Right ventricle myocardium inferior (tissue), 1 donor: ENCODE results near the gene STPG4. TPM values are rescaled to one million over a fixed set of nuclear protein-coding genes. Genes with fewer than 3 reads are reported as not detected.

Experiments used
- ATAC-seq: fragments of 200-7000 bp; cut with Tn5 transposase; one replicate; pipeline ENCODE4 v1.9.1; 2020; ENCODE audit warnings: mild to moderate bottlenecking, moderate library complexity
- DNase-seq: peaks from one replicate; pipeline ENCODE4 v3.0.0; 2021; ENCODE audit errors: missing footprints
- intact Hi-C: fragments of 100-400 bp; cut with DNase I; formaldehyde crosslinking; loops from one replicate; pipeline ENCODE4 v1.11.0; 2022
- total RNA-seq: library from RNA; stranded (reverse); fragmentation: NEBNext Ultra II Directional; extraction: Animal tissue kit (Norgen Biotek cat#: 25700); gene quantifications from one replicate; pipeline ENCODE4 v1.2.1, GENCODE V29; 2021
- donor health status: DM: no; HTN: yes; CAD: no; lungs with severe emphysema.

STPG4 gene
- total RNA-seq, 1 donor from 2014 or later: not detected

DNA sequence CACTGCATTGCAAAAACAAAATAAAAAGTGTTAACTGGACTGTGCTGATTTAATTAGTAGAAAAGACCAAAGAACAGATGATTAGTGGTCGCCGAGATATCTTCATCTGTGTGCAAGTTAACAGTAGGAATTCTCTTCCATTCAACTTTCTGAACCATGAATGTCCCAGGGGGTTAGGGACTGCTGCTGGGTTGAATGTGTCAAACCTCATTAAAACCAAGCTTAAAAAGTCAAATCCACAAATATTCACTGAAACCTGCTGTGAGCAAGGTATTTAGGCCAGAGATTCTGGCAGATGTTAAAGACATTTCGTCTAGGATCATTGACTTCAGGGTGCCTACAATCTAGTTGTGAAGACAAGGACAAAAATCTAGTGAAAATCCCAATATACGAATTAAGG lies 58.7 kb downstream of the STPG4 start:
- intact Hi-C loops: no loop called here
- DNase-seq (no peak), ATAC-seq (no peak)

- intact Hi-C loops: no loop called here
- ATAC-seq: no peak
Observed at GRCh38 chr2:47095349-47096020, 59.6 kb downstream of the STPG4 start.

DNA sequence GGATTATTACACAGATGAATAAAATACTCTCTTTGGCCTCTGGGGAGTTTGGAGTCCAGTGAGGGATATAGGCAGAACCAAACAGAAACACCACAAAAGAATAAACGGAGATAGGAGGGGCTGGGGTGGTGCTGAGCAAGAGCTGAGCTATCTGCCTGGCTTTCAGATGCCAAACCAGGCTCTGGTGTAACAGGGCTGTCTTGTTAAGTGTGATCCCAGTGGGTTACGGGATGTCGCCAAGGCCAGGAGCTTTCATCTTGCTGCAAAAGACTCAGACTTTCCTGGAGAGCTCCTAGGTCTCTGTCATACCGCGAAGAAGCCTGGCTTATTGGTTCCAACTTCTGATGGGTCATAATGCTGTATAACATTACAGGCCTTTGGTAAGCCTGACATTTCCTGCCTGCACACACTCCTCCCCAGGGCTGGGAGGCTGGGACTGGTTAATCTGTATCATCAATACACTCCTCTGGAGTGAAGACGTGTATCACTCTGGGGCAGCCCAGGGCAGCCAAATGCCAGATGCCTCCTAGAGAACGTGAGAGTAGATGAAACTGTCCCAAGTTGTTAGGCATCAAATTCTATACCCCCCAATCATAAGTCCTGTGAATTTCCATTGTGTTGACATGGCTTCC lies 60.5 kb downstream of the STPG4 start:
- ATAC-seq (no peak), DNase-seq (no peak)
- intact Hi-C loops: no loop called here

More at GRCh38 chr2:47095349-47096020, 59.6 kb downstream of the STPG4 start:
- DNase-seq: no peak

- no peak for DNase-seq
- ATAC-seq: no peak
- intact Hi-C loops: no loop called here
Observed at GRCh38 chr2:47093626-47094025, 61.5 kb downstream of the STPG4 start.

- intact Hi-C loops: no loop called here
- DNase-seq: no peak
- no peak for ATAC-seq
Observed at GRCh38 chr2:47092465-47092864, 62.6 kb downstream of the STPG4 start.

- intact Hi-C loops: no loop called here
- ATAC-seq: no peak
- no peak for DNase-seq
Observed at GRCh38 chr2:47091118-47091517, 64.0 kb downstream of the STPG4 start.

DNA sequence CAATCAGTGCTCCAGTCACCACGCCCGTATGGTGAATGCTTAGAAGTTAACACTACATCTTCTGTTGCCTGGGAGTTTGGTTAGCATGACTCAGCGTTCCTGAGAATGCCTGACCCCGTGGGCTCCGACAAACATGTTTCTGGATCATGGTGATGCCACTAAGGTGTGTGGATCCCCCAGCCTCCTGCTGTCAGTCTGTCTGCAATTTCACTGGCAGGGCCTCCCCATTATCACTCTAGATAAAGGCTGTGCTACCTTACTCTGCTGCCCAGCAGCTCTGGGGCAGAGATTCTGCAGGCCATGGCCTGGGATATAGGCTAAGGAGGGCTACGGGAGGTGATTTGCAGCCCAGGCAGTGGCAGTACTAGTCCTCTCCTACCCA lies 66.0 kb downstream of the STPG4 start:
- DNase-seq (no peak), ATAC-seq (peak; percentile 20)
- intact Hi-C loops: loop anchor here (2.0 kb wide), 1 partner anchor 16 kb away; no protein-coding TSS in a partner anchor

DNA sequence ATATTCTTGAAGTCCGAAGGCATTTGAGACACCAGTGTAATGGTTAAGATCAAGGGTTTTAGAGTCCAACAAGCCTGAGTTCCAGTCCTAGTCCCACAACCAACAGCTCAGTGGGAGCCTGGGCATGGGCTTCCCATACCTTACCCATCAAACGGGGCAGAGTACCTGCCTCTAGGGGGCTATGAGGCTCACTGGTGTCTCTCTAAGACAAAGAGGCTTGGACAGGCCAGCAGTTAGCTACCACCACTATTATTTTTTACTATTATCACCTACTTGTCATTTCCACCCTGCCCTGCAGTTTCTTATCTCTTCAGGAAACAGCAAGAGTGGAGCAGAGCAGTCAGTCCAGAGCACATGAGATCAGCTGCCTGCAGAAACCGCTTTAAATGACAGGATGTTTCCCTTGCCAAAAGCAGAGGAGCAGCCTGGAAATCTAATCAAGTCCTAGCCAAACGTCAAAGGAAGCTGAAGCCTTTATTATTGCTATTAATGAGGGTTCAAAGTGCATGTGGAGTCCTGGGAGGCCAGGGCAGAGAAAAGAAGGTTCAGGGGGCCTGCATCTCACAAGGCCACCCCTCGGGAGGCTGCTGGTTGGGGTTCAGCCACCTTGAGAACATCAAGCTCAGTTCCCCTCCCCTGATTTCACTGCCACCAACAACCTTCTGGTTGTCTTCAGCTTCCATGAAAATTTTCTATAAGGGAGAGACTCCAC lies 66.6 kb downstream of the STPG4 start:
- intact Hi-C loops: loop anchor here (2.0 kb wide), 1 partner anchor 16 kb away; no protein-coding TSS in a partner anchor
- no peak for DNase-seq
- ATAC-seq: peak; percentile 62

DNA sequence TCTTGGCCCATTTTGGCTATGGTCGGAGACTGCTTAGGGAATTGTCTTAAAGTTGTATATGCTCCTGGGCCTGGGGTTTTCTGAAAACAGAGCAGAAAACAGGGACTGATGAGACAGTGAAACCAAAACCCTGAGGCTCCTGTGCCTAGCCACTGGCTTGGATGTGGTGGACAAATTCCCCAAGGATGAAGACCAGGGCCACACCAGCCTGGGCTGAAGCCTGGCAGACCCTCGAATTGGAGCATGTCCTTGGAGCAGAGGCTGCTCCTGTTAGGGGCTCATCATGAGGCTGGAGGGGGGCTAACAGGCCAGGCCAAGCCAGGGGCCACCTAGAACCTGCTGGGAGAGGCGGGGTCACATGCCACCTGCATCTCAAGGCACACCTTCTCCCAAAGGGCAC lies 68.1 kb downstream of the STPG4 start:
- ATAC-seq (no peak), DNase-seq (no peak)
- intact Hi-C loops: no loop called here

GRCh38 chr2:47086571-47086970 lies 68.5 kb downstream of the STPG4 start:
- intact Hi-C loops: no loop called here
- ATAC-seq: no peak
- no peak for DNase-seq

- ATAC-seq (no peak), DNase-seq (no peak)
- intact Hi-C loops: no loop called here
Observed at GRCh38 chr2:47086054-47086471, 69.0 kb downstream of the STPG4 start.

DNA sequence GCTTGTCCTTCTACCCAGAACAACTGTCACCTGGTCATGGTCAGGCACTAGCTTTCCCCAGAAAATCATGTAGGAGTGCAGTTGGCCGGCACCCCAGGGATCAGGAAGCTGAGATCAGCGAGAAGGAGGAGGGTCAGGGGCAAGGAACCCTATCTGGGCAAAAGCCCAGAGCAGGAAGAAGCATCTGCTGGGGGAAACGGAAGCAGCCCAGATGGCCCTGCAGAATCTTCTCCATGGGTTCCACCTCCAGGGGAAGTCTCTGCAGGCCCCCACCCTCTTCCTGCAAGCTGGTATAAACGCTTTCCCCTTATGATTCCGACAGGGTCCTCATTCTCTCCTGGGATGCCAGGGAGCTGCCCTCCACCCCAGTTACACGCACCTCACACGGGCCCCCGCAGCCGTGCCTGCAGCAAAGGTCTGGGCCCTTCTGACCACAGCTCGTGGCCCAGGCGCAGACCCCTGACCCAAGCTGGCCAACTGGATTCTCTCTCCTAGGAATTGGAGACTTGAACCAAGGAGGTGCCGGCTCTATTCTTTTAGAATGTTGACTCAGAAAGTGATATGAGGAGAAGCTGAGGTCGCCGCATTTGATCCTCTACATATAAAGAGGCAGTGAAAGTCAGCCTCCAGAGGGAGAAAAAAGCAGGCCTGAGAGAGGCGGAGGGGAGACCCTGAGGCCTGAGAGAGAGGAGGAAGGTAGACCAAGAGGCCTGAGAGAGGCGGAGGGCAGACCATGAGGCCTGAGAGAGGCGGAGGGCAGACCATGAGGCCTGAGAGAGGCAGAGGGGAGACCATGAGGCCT lies 71.0 kb downstream of the STPG4 start:
- ATAC-seq (peak; percentile 36), DNase-seq (no peak)
- intact Hi-C loops: no loop called here

DNA sequence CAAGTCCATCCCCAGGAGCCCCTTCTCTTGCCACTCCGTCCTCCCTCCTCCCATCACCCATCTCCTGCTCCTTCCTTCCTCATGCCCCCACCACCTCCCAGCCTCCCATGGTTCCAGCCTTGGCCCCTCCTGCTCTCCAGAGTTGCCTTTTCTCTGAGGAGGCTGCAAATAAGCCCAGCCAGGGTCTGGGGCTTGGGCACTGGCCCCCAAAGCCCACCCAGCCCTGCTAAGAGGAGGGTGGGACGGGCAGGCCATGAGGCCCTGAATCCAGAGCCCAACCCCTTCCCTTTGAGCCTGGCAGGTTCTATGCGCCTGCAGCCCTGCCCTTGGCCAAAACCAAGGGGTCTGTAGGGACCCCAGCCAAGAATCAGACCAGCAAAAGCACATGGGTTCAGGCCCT lies 71.6 kb downstream of the STPG4 start:
- intact Hi-C loops: no loop called here
- no peak for ATAC-seq
- DNase-seq: no peak

GRCh38 chr2:47083005-47083404 lies 72.1 kb downstream of the STPG4 start:
- no peak for DNase-seq
- intact Hi-C loops: no loop called here
- no peak for ATAC-seq

DNA sequence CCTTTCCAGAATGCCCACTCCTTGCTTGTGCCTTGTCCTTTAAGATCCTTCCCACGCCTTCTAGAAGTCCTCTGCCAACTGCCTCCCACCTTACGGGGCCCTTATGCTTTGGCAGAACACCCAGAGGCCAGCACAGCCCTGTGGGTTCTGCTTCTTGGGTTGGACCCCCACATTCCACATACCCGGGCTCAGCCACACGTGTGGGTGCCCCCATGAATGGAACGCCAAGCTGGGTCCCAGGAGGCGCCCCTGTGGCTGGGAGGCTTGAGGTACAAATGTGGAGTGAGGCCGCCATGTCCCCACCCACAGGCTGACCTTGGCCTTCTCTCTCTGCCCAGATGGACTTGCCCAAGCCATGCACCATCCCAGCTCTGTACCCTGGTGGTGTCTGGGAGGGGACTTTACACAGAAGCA lies 74.2 kb downstream of the STPG4 start:
- ATAC-seq (no peak), DNase-seq (no peak)
- intact Hi-C loops: no loop called here

DNA sequence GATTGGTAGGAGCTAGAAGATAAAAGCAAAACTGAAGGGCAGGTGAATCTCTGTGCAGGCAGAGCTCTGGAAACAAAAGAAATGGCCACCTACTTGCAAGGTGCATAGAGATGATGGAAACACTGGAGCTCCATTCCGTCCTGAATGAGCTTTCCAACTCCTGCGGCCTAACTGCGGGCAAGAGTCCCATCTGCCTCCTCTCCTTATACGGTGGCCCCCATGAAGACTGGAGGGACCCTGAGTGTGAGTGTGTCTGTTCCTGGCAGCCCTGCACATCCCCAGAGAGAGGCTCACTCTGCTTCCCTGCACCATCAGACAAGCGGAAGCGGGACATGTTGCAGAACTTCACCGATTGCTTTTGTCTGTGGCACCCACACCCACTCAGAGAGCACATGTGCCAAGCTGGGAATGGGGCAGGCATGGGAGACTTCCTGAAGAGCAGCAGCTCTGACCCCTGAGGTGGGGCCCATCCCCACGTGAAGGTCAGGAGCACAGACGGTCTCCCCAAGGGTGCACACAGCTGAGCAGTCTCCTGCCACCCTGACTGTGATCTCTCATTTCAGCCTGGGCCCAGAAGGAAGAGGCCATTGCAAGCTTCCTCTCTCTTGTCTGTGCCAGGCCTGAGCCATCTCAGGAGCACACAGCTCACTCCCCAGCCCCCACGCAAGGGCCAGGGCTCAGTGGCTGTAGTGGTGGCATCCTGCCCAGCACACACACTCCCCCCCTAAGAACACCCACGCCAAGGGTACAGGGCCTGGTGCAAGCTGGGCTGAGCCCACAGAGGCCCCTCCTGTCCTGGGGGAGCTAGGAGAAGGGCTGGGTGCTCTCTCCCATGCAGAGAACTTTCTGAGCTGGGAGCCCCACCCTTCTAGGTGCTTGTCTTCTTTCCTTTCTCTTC lies 75.3 kb downstream of the STPG4 start:
- intact Hi-C loops: no loop called here
- DNase-seq (peak; percentile 63), ATAC-seq (peak; percentile 41)

GRCh38 chr2:47078541-47079482 lies 76.3 kb downstream of the STPG4 start:
- DNase-seq: no peak
- no peak for ATAC-seq
- intact Hi-C loops: no loop called here
